Pulmonary artery endothelial cell (primary cell): ENCODE measurements around the gene APOBEC3H. TPM values are rescaled to one million over a fixed set of nuclear protein-coding genes. Genes with fewer than 3 reads are reported as not detected.

Source experiments
- DNase-seq: peaks from one replicate; pipeline ENCODE4 v3.0.0-alpha.2; 2011; ENCODE audit warnings: low read depth, low spot score
- total RNA-seq: library from RNA; depleted of rRNA; stranded (reverse); fragments of >200 nt; gene quantifications from 2 replicates; pipeline ENCODE4 v1.2.3, GENCODE V29; 2014

The APOBEC3H gene
- total RNA-seq, 1 donor from 2014 or later, result 0.26 TPM

DNA sequence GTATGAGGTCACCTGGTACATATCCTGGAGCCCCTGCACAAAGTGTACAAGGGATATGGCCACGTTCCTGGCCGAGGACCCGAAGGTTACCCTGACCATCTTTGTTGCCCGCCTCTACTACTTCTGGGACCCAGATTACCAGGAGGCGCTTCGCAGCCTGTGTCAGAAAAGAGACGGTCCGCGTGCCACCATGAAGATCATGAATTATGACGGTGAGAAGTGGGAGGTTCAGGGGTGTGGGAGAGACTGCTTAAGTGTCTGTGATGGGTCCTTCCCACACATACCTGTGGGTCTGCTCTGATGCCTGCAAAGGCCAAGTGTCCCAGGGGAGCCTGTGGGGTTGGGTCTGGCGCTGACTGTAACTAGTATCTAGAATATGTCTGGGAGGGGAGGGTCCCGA, 16.0 kb upstream of the APOBEC3H start:
- DNase-seq, result no peak

DNA sequence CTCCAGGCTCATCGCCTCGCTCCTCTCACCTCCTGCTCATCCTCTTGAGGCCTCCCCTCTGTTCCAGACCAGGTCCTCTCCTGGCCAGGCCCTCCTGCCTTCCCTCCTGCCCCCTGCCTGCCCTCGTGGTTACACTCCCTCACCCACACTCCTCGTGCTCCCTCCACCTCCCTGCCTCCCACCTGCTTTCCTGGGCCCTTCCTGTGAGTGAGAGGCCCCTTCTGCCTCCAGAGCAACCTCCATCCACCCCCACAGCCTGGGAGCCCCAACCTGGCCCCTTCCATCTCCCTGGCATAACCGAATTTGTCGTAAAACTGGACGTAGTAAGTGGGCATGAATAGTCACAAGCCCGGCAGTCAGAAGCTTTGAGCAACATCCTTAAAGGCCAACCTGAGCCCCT, 15.4 kb upstream of the APOBEC3H start:
- DNase-seq, result no peak

DNA sequence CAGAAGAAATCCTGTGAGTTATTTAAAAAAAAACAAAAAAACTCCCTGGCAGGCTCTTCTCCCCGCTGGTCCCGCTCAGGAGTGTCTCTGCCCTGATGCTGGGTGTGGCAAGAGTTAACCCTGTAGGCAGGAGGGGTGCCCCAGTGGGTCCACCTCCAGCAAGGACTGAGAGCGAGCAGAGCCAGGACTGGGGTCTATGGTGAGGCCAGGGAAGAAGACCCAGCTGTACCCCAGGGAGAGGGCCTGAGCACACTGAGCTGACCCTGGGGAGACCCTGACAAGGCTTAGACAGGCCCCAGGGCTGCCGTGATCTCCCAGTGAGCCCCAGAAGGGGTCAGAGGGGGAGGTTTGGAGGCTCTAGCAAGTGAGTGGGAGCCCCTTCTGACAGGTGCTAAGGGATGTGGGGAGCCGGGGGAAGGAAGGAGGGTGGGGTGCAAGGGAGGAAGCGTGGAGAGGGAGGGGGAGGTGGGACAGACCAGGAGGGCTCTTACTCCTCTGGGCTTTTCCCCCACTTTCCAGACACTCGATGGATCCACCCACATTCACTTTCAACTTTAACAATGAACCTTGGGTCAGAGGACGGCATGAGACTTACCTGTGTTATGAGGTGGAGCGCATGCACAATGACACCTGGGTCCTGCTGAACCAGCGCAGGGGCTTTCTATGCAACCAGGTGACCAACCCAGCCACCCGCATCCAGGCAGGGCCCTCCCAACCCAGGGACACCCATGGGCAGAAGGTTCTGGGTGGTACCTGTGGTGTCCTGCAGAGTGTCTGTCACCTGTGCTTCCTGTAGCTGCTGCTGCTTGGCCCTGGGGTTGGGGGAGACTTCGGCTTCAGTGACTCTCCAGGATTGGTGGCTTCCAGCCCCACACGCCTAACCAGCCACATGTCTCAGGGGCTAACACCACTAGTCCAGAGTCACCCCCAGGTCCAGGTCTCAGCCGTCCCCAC, 13.6 kb upstream of the APOBEC3H start:
- no peak for DNase-seq

DNA sequence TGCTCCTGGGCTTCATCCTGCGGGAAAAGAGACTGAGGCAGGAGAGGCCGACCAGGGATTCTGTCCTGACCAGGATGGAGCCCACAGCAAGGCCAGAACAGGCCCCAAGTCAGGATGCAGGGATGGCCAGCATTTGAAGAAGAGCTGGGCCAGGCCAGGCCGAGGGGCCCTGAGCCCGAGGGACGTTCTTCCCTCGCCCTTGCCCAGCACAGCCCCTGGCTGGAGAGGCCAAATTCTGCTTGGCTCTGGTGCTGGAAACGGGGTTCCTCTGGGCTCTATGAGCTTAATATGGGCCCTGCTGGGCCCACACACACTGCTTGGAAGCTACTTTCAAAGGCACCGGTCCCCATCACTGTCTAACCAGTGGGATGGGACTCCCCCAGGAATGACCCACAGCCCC, 12.4 kb upstream of the APOBEC3H start:
- DNase-seq, result no peak

DNA sequence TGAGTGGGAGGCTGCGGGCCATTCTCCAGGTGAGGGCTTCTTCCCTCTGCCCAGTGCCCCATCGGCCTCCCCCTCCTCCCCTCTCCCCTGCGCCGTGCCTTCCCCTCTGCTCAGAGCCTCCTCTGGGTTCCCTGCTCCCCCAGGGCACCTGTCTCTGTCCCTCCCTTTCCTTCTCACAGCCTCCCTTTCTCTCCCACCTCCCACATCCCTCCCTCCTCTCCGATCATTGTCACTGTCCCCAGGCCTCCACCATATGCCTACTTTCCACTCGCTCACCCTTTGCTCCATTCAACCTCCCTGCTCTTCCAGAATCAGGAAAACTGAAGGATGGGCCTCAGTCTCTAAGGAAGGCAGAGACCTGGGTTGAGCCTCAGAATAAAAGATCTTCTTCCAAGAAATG, 9.9 kb upstream of the APOBEC3H start:
- DNase-seq, result no peak

DNA sequence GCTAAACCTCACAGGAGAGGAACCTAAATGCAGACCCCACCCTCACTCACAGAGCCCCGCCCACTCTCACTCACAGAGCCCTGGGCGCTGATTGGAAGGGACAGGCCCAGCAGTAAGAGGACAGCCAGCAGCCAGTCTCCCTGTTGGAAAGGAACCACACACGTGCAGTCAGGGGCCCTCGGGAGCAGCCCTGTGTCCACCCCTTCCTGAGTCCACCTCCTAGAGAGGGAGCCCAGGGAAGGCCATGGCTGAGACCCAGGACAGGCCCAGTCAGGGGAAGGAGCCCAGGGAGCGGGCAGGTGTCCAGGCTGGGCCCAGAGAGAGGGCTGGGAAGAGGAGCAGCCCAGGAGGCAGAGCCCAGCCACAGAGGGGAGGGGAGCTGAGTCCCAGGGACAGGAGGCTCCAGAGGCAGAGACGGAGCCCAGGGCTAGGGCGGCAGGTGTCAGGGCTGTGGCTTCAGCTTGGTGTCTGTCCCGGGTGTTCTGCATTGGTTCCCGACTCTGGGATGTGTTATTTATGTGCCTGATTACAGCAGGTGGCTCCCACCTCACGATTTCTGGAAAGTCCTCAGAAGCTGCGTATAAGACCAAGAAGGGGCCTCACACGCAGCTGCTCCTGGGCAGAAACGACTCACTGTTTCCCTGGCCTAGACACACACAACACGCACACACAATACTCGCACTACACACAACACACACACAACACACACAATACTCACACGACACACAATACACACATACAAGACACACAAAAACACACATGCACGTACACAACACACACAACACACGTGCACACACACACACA, 9.0 kb upstream of the APOBEC3H start:
- DNase-seq, result no peak

DNA sequence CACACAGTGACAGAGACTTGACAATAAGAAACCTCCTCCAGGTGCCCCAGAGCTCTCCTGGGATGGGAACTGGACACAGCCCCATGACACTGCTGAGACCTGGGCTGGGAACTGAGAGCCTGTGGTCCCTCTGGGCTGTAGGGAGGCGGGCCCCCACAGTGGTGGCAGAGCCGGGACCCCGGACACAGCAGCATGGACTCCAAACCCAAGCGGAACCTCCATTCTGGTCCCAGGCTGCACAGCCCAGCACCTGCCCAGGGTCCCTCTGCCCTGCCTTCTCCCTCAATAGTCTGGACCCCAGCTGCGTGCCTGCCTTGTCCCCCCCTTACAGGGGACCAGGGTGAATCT, 8.4 kb upstream of the APOBEC3H start:
- no peak for DNase-seq

DNA sequence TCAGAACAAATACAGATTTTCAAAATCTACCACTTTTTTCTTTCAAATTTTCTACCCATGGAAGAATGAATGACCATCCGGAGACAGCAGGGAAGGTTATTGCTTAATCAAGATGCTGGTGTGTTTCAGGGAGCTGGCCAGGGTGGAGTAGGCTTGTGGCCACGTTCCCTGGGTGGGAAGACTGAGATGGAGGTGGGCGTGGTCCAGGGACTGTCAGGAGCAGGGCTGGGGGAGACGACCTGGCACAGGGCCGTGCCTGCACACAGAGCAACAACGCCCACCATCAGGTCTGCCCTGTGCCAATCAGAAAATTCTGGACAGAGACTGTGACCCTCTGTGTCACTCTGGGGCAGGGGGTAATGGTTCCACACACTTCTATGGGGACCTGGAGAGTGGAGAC, 7.1 kb upstream of the APOBEC3H start:
- no peak for DNase-seq

DNA sequence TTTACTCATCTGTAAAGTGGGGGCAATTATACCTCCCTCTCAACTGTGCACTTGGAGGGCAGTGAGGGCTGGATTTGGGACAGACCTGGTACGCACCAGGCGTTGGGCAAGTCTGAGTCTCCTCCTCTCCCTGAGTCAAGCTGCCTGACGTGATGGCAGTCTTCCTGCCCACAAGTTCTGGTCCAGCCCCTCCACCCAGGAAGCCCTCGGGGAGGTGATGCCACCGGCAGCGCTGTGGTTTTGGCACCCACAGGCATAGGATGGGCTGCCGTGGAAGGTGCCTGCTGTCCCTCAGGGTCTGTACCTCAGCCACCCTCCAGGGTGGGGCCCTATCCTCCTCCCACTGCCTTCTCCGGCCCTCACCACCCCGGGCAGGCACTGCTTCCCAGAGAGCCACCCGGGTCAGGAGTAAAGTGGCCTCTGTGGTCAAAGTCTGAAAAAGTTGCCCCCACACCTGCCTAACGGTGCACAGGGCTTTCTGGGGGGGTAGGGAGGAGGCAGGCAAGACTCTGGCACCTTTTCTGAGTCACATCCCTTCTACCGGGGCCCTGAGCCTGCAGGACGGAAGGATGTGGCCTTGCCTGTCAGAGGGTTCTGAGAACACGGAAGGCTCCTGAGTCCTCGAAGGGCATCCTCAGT, 6.5 kb upstream of the APOBEC3H start:
- DNase-seq, result no peak

DNA sequence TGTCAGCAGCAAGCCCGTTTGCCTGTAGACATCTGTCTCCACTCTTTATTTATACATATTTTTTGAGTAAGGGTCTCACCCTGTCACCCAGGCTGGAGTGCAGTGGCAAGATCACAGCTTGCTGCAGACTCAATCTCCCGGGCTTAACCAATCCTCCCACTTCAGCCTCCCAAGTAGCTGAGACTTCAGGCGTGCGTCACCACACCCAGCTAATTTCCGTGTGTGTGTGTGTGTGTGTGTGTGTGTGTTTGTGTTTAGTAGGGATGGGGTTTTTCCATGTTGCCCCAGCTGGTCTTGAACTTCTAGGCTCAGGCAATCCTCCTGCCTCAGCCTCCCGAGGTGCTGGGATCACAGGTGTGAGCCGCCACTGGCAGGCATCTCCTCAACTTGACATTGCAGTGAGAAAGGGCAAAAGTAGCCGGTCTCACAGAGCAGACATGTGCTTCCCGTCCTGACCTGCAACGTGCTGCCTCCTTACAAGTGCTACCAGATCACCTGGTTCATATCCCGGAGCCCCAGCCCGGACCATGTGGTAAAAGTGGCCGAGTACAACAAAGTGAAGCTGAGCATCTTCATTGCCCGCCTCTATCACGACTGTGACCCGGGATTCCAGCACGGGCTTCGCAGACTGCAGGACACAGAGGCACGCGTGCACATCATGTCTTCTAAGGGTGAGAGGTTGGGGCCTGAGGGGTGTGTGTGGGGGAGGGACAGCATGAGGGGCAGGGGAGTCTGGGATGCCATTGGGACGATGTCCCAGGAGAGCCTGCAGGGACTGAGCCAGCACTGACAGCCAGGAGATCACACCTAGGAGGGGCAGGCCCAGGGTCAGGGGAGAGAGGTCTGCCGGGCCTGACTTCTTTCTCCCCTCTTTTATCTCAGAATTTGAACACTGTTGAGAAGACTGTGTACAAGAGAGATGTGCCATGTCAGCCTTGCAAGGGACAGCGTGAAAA, 5.6 kb upstream of the APOBEC3H start:
- DNase-seq, result no peak

DNA sequence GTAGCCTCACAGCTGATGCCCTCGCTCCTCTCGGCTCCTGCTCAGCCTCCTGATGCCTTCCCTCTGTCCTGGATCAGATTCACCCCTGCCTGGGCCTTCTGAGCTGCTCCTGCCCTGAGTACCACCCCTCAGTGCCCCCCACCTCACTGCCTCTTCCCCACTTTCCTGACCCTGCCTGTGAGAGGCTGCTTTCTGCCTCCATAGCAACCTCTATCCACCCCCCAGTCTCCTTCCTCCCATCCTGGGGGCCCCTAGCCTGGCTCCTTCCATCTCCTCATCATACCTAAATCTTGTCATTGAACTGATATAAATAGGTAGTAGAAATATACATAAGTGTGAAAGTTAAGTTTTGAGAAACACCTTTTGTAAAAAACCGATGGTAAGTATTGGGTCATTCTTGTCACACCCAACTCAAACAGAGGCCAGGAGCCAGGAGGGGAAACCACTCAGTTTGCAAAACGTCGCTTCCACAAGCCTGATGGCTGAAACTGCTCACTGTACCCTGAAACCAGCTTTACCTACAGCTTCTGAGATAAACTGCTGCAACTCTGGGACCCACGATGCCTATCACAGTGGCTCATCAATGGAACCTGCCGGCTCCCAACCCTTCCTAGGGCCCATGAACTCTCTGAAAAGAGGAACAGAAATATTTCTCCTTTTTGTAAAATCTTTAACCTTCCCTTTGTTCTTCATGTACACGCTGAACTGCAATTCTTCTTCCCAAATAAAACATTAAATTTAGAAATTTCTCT, 4.8 kb upstream of the APOBEC3H start:
- no peak for DNase-seq

DNA sequence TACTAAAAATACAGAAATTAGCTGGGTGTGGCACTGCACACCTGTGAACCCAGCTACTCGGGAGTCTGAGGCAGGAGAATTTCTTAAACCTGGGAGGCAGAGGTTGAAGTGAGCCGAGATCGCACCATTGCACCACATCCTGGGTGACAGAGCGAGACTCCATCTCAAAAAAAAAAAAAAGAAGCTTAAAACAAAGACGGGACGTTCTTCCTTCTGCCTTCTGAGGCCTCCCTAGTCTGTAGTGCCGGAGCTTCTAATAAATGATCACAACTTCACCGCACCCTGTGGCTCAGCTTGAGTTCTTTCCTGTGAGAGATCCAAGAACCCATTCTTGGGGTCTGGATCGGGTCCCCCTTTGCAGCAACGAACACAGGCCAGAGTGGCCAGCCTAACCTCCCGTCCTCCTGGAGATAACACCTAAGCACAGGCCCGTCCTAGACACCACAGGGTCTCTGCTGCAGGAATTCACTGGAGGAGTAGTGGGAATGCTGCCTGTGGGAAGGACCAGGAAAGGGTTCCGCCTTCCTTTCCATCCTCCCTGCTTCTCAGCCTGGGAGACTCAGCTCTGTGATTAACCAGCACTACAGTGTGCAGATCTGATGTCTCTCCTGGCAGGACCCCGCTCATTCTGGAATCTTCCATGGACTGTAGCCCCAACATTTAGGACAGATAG, 2.2 kb upstream of the APOBEC3H start:
- DNase-seq, result no peak

DNA sequence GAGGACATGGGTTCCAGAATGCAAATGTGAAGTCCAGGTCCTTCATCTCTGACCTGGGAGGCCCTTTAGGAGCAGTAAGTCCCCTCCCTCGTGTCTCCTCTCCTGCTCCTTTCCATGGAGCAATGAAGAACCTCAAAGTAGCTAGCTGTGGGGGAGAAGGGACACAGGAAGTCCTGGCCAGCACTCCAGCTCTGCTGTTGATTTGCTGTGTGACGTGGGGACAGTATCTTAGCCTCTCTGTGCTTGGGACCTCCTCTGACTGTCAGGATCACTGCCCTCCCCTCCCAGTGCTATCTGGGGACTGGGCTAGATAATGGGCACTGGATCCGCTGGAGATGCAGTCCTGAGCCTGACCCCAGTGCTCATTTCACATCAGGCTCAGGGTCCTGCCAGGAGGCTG, 1.1 kb upstream of the APOBEC3H start:
- DNase-seq, result no peak

DNA sequence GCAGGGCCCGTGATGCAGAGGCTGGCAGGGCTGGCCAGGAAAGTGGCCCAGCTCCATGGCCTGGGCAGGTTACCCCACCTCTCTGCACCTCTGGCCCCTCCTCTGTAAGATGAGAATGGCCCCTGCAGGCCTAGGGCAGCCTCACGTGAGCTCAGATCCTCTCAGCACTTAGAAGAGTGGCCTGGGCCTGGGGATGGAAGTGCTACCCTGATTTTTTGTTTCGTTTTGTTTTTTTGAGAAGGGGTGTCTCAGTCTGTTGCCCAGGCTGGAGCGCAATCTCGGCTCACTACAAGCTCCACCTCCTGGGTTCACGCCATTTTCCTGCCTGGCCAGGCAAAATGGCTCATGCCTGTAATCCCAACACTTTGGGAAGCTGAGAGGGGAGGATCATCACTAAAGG, 982 bp downstream of the APOBEC3H start:
- no peak for DNase-seq

DNA sequence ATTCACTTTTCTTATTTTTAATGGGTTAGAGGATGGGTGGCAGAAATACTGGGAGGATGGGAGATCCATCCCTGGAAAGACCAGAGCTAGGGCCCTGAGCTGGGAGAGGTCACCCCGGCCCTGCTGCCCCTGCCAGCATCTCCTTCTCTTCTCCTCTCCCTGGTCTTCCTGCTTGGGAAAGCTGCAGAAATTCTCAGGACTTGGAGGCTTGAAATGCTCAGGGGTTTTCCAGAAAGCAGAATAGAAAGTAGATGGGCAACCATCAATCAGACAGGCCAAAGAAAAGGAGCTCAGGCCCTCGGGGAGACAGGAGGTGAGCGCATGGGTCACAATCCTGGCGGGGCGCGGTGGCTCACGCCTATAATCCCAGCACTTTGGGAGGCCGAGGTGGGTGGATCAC, 1.5 kb downstream of the APOBEC3H start:
- DNase-seq, result no peak

DNA sequence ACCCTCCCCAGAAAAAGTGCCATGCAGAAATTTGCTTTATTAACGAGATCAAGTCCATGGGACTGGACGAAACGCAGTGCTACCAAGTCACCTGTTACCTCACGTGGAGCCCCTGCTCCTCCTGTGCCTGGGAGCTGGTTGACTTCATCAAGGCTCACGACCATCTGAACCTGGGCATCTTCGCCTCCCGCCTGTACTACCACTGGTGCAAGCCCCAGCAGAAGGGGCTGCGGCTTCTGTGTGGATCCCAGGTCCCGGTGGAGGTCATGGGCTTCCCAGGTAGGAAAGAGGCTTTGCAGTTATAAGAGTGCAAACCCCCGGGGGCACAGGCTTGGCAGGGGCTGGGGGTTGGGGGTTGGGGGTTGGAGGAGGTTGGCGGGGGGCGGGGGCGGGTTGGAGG, 4.2 kb downstream of the APOBEC3H start:
- no peak for DNase-seq

DNA sequence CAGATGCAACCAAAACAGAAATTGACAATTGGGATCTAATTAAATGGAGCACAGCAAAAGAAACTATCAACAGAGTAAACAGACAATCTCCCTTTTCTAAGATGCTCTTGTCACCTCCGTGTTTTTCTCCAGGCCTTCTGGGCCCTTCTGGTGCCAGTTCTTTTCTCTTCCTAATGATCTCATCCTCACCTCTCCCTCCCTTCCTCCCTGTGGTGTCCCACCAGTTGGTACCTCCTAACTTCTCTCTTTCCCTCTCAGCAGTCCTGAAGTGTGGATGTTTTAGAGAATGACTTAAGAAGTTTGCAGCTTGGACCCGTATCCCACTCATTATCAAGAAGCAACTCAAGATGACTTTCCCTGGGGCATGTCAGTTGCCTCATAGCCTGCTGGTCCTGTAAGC, 6.4 kb downstream of the APOBEC3H start:
- DNase-seq, result no peak

DNA sequence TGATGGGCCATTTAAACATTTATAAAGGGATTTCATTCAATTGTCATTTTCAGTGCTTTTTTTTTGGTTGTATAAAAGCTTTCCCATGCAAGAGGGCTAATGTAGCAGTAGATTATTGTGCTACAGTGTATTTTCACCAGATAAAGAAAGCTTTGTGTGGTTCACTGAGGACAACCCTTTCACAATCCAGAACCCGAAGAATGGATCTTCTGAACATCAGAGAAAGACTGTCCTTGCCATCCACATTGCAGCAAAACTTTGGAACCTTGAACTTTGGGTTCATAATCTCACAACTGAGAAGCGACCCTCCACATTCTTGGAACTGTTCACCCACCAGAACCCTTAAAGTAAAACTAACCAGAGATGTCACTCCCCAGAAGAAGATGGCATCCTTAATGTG, 9.3 kb downstream of the APOBEC3H start:
- no peak for DNase-seq

DNA sequence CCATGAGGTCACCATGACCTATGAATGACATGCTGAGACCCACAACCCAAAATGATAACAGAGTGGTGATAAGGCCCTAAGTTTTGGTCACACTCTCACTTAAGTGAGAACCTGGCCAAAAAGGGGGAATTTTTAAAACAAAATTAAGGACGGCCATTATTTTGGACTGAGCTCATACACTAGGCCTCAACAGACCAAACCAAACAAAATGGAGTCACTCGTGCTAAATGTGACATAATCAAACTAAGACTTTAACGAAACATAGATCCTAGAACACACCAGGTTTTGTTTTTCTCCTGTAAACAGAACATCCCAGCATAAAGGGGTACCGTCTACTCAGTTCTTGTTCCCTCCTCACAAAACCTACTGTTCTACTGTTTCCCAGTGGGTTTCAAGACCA, 11.4 kb downstream of the APOBEC3H start:
- no peak for DNase-seq

DNA sequence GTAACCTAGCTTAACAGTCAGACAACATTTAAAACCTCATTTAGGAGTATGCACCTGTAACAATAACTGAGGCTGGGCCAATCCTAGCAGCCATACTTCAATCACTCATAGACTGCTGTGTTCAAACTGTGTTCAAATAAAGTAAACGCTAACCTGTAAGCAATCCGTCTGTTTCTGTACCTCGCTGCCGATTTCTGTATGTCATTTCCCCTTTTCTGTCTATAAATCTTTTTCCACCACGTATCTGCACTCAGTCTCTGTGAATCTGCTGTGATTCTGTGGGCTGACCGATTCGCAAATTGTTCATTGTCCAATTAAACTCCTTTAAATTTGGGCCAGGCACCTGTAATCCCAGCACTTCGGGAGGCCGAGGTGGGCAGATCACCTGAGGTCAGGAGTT, 12.3 kb downstream of the APOBEC3H start:
- DNase-seq, result no peak
